ENCODE results near the gene MECP2. TPM values are rescaled to one million over a fixed set of nuclear protein-coding genes. Genes with fewer than 3 reads are reported as not detected.

The MECP2 gene
- total RNA-seq, 2 donors from 2014 or later: 34.4 to 35.3 TPM

- Mint-ChIP-seq H3K27me3 (ENCODE audit: insufficient read depth) (no peaks in the 10 kb centered on the region), H3K36me3 (ENCODE audit: low read depth) (no peaks in the 10 kb centered on the region), H3K4me1 (no peaks in the 10 kb centered on the region), H3K4me3 (no peak overlapping the region), H3K27ac (no peak overlapping the region), H3K9me3 (peaks cover 62% of the 10 kb centered on the region)
- Histone ChIP-seq H3K4me3 (ENCODE audit: low read length) (no peak overlapping the region), H3K4me1 (ENCODE audit: control insufficient read depth, insufficient read depth, low read length) (no peaks in the 10 kb centered on the region), H3K27me3 (ENCODE audit: control insufficient read depth, insufficient read depth, low read length, poor library complexity, severe bottlenecking) (no peaks in the 10 kb centered on the region), H3K36me3 (ENCODE audit: control insufficient read depth, insufficient read depth, low read length) (no peaks in the 10 kb centered on the region), H3K9ac (ENCODE audit: extremely low read depth, low read length, poor library complexity, severe bottlenecking) (no peak overlapping the region), H3K27ac (ENCODE audit: low read depth, low read length) (no peak overlapping the region), H3K9me3 (ENCODE audit: control insufficient read depth, low read length) (no peaks in the 10 kb centered on the region)
- no peak for DNase-seq
- TF ChIP-seq CTCF (conservative IDR thresholded peaks at IDR 0.05): no peak
- 100% methylated on average over 2 of the region's 3 CpGs; no CpG with 5 or more reads in 1 of the 2 experiments for WGBS, 2 experiments (ENCODE audit: insufficient coverage in 1 of 2, insufficient read length in 1 of 2)
These were observed 106.4 kb downstream of the MECP2 start for GRCh38 chrX:153991013-153991580.

DNA sequence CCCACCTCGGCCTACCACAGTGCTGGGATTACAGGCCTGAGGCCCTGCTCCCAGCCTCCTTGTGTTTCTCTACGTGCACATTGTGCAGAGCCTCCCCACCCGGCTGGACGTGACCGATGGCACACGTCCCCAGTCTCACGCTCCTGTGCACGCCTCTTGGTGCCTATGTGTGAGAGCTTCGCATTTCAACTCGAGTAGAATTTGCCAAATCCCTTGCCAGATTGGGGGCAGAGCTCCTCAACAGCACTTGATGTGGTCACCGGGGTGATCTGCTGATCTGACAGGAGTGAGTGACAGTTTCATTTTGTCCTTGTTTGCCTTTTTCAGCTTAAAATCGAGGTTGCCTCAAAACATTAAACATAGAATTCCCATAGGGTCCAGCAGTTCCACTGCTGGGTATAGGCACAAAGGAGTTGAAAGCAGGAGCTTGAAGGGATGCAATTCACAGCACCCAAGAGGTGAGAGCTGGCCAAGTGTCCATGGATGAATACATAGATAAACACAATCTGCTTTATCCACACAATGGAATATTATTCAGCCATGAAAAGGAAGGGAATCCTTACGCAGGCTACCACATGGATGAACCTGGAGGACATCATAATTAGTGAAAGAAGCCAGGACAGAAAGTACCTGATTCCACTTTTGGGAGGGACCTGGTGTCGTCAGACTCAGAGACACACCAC lies 107.4 kb downstream of the MECP2 start:
- no peaks in the 10 kb centered on the region for H3K27me3 ChIP-seq (ENCODE audit: control insufficient read depth, insufficient read depth, low read length, poor library complexity, severe bottlenecking)
- H3K9me3 ChIP-seq (ENCODE audit: control insufficient read depth, low read length): no peaks in the 10 kb centered on the region
- Mint-ChIP-seq H3K27ac (no peak overlapping the region), H3K9me3 (peaks cover 59% of the 10 kb centered on the region), H3K4me3 (no peak overlapping the region), H3K36me3 (ENCODE audit: low read depth) (no peaks in the 10 kb centered on the region), H3K27me3 (ENCODE audit: insufficient read depth) (no peaks in the 10 kb centered on the region), H3K4me1 (no peaks in the 10 kb centered on the region)
- no peak overlapping the region for H3K9ac ChIP-seq (ENCODE audit: extremely low read depth, low read length, poor library complexity, severe bottlenecking)
- 90 to 93% methylated on average over 9 to 14 of the region's 14 CpGs for WGBS, 2 experiments (ENCODE audit: insufficient coverage in 1 of 2, insufficient read length in 1 of 2)
- no peak overlapping the region for H3K27ac ChIP-seq (ENCODE audit: low read depth, low read length)
- H3K4me3 ChIP-seq (ENCODE audit: low read length): no peak overlapping the region
- TF ChIP-seq CTCF (conservative IDR thresholded peaks at IDR 0.05): no peak
- no peaks in the 10 kb centered on the region for H3K36me3 ChIP-seq (ENCODE audit: control insufficient read depth, insufficient read depth, low read length)
- H3K4me1 ChIP-seq (ENCODE audit: control insufficient read depth, insufficient read depth, low read length): no peaks in the 10 kb centered on the region
- no peak for DNase-seq

- no peaks in the 10 kb centered on the region for H3K36me3 ChIP-seq (ENCODE audit: control insufficient read depth, insufficient read depth, low read length)
- H3K9ac ChIP-seq (ENCODE audit: extremely low read depth, low read length, poor library complexity, severe bottlenecking): no peak overlapping the region
- H3K9me3 ChIP-seq (ENCODE audit: control insufficient read depth, low read length): no peaks in the 10 kb centered on the region
- H3K27ac Mint-ChIP-seq: no peak overlapping the region
- H3K4me3 ChIP-seq (ENCODE audit: low read length): no peak overlapping the region
- no peaks in the 10 kb centered on the region for H3K4me1 ChIP-seq (ENCODE audit: control insufficient read depth, insufficient read depth, low read length)
- no peaks in the 10 kb centered on the region for H3K36me3 Mint-ChIP-seq (ENCODE audit: low read depth)
- no peaks in the 10 kb centered on the region for H3K27me3 Mint-ChIP-seq (ENCODE audit: insufficient read depth)
- H3K27ac ChIP-seq (ENCODE audit: low read depth, low read length): no peak overlapping the region
- no peaks in the 10 kb centered on the region for H3K4me1 Mint-ChIP-seq
- H3K9me3 Mint-ChIP-seq: peaks cover 66% of the 10 kb centered on the region
- H3K27me3 ChIP-seq (ENCODE audit: control insufficient read depth, insufficient read depth, low read length, poor library complexity, severe bottlenecking): no peaks in the 10 kb centered on the region
- no peak for TF ChIP-seq CTCF (conservative IDR thresholded peaks at IDR 0.05)
- no peak overlapping the region for H3K4me3 Mint-ChIP-seq
- 94 to 95% methylated on average over 7 to 11 of the region's 12 CpGs for WGBS, 2 experiments (ENCODE audit: insufficient coverage in 1 of 2, insufficient read length in 1 of 2)
- DNase-seq: no peak
These were observed 109.0 kb downstream of the MECP2 start for GRCh38 chrX:153988493-153988892.

All from endodermal cell (in vitro differentiated cells).